ENCODE data around the gene PRR16.

GRCh38 chr5:120697147-120697546, 233.0 kb downstream of the PRR16 start:
- TF ChIP-seq NFRKB (IDR thresholded peaks at IDR 0.05) (no peak), SP1 (IDR thresholded peaks at IDR 0.05) (no peak), ARNT (IDR thresholded peaks at IDR 0.05) (no peak), FOXA1 (IDR thresholded peaks at IDR 0.05) (no peak), FOXM1 (IDR thresholded peaks at IDR 0.05; ENCODE audit: borderline replicate concordance) (no peak), SUZ12 (IDR thresholded peaks at IDR 0.05) (no peak)

All from HEK293T (cell line).